Breast epithelium (tissue), 4 donors: ENCODE results near the gene VAMP4. TPM values are rescaled to one million over a fixed set of nuclear protein-coding genes. Genes with fewer than 3 reads are reported as not detected.

ENCODE experiments used
- DNase-seq, 2 donors: peaks; one replicate each; pipeline ENCODE4 v3.0.0-alpha.2; 2019; ENCODE audit warnings: low spot score in 2 of 2
- H3K27ac ChIP-seq, 2 donors: fragments of 200-600 bp; sonication (generic) in 1 of 2; one replicate each; pipeline ENCODE4 v1.5.1; 2016 to 2019; ENCODE audit warnings: mild to moderate bottlenecking in 1 of 2
- H3K27me3 ChIP-seq, 2 donors: fragments of 200-600 bp; sonication (generic) in 1 of 2; one replicate each; pipeline versions ENCODE4 v1.5.1 to v1.6.0; 2017 to 2019; ENCODE audit warnings: control low read depth in 1 of 2, mild to moderate bottlenecking in 1 of 2
- H3K36me3 ChIP-seq: fragments of 200-600 bp; one replicate; pipeline ENCODE4 v1.5.1; 2019
- H3K4me1 ChIP-seq, 2 donors: fragments of 200-600 bp; sonication (generic); one replicate each; pipeline ENCODE4 v1.5.1; 2016 to 2019; ENCODE audit warnings: control low read depth in 1 of 2
- H3K4me3 ChIP-seq, 3 donors: fragments of 200-600 bp; sonication (generic); 1 replicate in 2 of 3; 2 replicates in 1 of 3; pipeline ENCODE4 v1.5.1; 2016 to 2019; ENCODE audit warnings: mild to moderate bottlenecking in 3 of 3, moderate library complexity in 2 of 3
- H3K9me3 ChIP-seq, 2 donors: fragments of 200-600 bp; sonication (generic) in 1 of 2; one replicate each; pipeline ENCODE4 v1.5.1; 2016 to 2019; ENCODE audit warnings: control low read depth in 1 of 2
- CTCF ChIP-seq, 3 donors: fragments of 450-650 bp; IDR thresholded peaks; one replicate each; pipeline ENCODE4 v1.5.1; 2016 to 2017; ENCODE audit warnings: antibody characterized with exemption in 3 of 3, mild to moderate bottlenecking in 3 of 3, moderate library complexity in 3 of 3
- POLR2A ChIP-seq: fragments of 450-650 bp; IDR thresholded peaks from one replicate; pipeline ENCODE4 v1.6.1; 2016; ENCODE audit warnings: antibody characterized with exemption, mild to moderate bottlenecking, moderate library complexity
- POLR2AphosphoS5 ChIP-seq, 3 donors: sonication (generic); formaldehyde crosslinking; IDR thresholded peaks; one replicate each; pipeline ENCODE4 v1.6.1; 2017; ENCODE audit warnings: antibody characterized with exemption in 3 of 3
- intact Hi-C: fragments of 100-400 bp; cut with DNase I; formaldehyde crosslinking; loops from one replicate; pipeline ENCODE4 v1.15.1; 2023; ENCODE audit warnings: low total_unique reads
- total RNA-seq, 3 donors: library from RNA; depleted of rRNA; stranded (reverse); fragments of >200 nt; gene quantifications; one replicate each; pipeline ENCODE4 v1.1.0, GENCODE V29; 2016

The VAMP4 gene
- total RNA-seq, 3 donors from 2014 or later, result 10.5 to 16.3 (median 14.0) TPM

GRCh38 chr1:171762143-171762563 lies 20.3 kb upstream of the VAMP4 start:
- TF ChIP-seq POLR2A (no peak), CTCF (IDR thresholded peaks at IDR 0.05) (no peak), POLR2AphosphoS5 (IDR thresholded peaks at IDR 0.05) (no peak)
- no peak for DNase-seq
- no peaks in the 10 kb centered on the region for H3K9me3 ChIP-seq
- no peak overlapping the region for H3K27ac ChIP-seq
- H3K4me1 ChIP-seq, result no peaks in the 10 kb centered on the region
- intact Hi-C loops, result no loop called here
- no peaks in the 10 kb centered on the region for H3K27me3 ChIP-seq
- no peak overlapping the region for H3K4me3 ChIP-seq
- no peaks in the 10 kb centered on the region for H3K36me3 ChIP-seq

- Histone ChIP-seq H3K27me3 (no peaks in the 10 kb centered on the region), H3K4me3 (no peak overlapping the region), H3K9me3 (no peaks in the 10 kb centered on the region), H3K4me1 (no peaks in the 10 kb centered on the region), H3K36me3 (no peaks in the 10 kb centered on the region), H3K27ac (no peak overlapping the region)
- DNase-seq, result no peak
- no peak for TF ChIP-seq CTCF (IDR thresholded peaks at IDR 0.05)
- TF ChIP-seq POLR2A, result no peak
- no peak for TF ChIP-seq POLR2AphosphoS5 (IDR thresholded peaks at IDR 0.05)
- intact Hi-C loops, result no loop called here
Observed at GRCh38 chr1:171758011-171758410, 16.1 kb upstream of the VAMP4 start.

GRCh38 chr1:171756856-171757255 lies 15.0 kb upstream of the VAMP4 start:
- no peak overlapping the region for H3K4me3 ChIP-seq
- TF ChIP-seq POLR2AphosphoS5 (IDR thresholded peaks at IDR 0.05) (no peak), CTCF (IDR thresholded peaks at IDR 0.05) (no peak), POLR2A (no peak)
- no peaks in the 10 kb centered on the region for H3K9me3 ChIP-seq
- H3K36me3 ChIP-seq, result no peaks in the 10 kb centered on the region
- H3K27me3 ChIP-seq, result no peaks in the 10 kb centered on the region
- intact Hi-C loops, result no loop called here
- no peaks in the 10 kb centered on the region for H3K4me1 ChIP-seq
- H3K27ac ChIP-seq, result no peak overlapping the region
- DNase-seq, result no peak

DNA sequence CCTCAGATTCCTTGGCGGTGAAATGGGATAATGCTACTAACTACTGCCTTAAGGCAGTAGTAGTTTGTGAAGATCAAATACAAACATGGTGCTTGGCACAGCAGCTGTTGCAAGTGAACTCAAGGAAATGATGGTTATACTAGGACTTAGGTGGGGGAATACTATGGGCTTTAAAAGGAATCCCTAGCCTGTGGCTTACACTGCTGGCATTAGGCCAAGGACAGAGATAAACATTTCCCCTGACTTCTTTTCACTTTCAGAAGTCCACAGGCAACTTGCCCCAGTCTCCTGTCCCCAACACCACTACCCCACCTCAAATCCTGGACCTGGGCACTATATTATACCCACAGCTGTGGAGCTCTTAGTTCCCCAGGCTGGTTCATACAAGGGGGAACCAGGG lies 13.1 kb upstream of the VAMP4 start:
- H3K4me3 ChIP-seq, result no peak overlapping the region
- no peaks in the 10 kb centered on the region for H3K36me3 ChIP-seq
- H3K27me3 ChIP-seq, result no peaks in the 10 kb centered on the region
- H3K9me3 ChIP-seq, result no peaks in the 10 kb centered on the region
- no peaks in the 10 kb centered on the region for H3K4me1 ChIP-seq
- H3K27ac ChIP-seq, result no peak overlapping the region
- intact Hi-C loops, result no loop called here
- DNase-seq, result no peak
- TF ChIP-seq POLR2AphosphoS5 (IDR thresholded peaks at IDR 0.05) (no peak), CTCF (IDR thresholded peaks at IDR 0.05) (no peak), POLR2A (no peak)

DNA sequence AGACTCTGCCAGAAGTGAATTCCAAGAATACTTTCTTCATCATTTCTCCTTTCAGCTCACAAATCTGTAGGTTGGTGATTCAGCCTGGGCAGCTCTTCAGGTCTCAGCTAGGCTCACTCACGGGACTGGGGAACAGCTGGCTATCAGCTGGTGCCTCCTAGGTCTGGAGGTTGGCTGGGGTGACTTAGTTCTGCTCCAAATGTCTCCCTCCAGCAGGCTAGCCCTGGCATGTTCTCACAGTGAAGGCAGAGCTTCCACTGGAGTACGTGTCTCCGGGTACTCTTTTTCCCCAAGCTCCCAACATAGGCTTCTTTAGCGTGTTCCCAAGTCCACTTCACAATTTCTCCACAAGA lies 12.5 kb upstream of the VAMP4 start:
- H3K27ac ChIP-seq, result no peak overlapping the region
- H3K4me3 ChIP-seq, result no peak overlapping the region
- H3K4me1 ChIP-seq, result no peaks in the 10 kb centered on the region
- H3K9me3 ChIP-seq, result no peaks in the 10 kb centered on the region
- H3K27me3 ChIP-seq, result no peaks in the 10 kb centered on the region
- intact Hi-C loops, result no loop called here
- no peak for DNase-seq
- TF ChIP-seq POLR2AphosphoS5 (IDR thresholded peaks at IDR 0.05) (no peak), POLR2A (no peak), CTCF (IDR thresholded peaks at IDR 0.05) (no peak)
- H3K36me3 ChIP-seq, result no peaks in the 10 kb centered on the region
